Stimulated activated CD8-positive, alpha-beta memory T cell treated with anti-CD3 and anti-CD28 coated beads, Interleukin-4, amount 100 ng/mL, for 1 hour (primary cell): ENCODE measurements around the gene TAOK1.

Experiments used
- DNase-seq, 2 donors: peaks; one replicate each; pipeline ENCODE4 v3.0.0-alpha.2; 2020; ENCODE audit warnings: low read depth in 2 of 2, low spot score in 1 of 2

The TAOK1 gene

GRCh38 chr17:29593591-29594518 is 203.7 kb downstream of the TAOK1 start:
- DNase-seq, result no peak

GRCh38 chr17:29594519-29595090 is 204.4 kb downstream of the TAOK1 start:
- DNase-seq, result no peak

DNA sequence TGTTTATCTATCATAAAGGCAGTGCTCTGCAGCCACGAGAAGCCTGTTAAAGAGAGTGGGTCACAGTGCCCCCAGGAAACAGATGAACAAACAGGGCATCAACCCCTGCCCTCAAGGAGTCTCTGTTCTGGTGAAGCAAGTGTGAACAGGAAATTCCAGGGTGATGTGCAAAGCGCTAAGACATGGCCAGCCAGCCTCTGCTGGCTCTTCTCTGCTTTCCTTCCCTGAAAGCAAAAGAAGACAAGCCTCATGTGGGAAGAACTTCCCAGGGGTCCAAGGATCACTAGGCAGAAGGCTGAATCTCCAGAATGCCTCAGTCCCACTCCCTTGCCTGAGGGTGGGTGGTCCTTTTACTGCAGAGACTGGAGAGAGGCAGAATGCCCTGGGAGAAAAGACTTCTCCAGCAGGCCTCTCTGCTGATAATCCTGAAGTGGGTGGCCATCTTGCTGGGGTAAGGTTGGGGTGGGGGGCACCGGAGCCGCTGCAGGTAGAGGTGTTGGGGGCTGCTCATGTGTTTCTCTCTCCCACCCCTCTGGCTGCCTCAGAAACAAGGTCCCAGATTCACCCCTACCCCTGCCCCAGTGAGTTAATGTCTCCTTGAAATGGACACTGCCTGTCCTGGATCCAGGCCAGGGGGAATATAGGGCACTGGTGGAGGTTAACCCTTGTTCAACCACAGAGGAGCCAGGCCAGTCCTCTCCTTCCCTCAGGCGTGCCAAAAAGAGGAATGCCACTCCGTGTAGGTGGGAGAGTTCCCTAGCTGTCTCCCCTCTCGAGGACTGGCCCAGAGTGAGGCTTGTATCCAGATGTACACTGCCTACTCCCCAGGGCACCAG is 205.2 kb downstream of the TAOK1 start:
- DNase-seq, result no peak

- no peak for DNase-seq
Observed at GRCh38 chr17:29595943-29596774, 206.0 kb downstream of the TAOK1 start.

GRCh38 chr17:29596811-29597210 is 206.6 kb downstream of the TAOK1 start:
- DNase-seq, result no peak

DNA sequence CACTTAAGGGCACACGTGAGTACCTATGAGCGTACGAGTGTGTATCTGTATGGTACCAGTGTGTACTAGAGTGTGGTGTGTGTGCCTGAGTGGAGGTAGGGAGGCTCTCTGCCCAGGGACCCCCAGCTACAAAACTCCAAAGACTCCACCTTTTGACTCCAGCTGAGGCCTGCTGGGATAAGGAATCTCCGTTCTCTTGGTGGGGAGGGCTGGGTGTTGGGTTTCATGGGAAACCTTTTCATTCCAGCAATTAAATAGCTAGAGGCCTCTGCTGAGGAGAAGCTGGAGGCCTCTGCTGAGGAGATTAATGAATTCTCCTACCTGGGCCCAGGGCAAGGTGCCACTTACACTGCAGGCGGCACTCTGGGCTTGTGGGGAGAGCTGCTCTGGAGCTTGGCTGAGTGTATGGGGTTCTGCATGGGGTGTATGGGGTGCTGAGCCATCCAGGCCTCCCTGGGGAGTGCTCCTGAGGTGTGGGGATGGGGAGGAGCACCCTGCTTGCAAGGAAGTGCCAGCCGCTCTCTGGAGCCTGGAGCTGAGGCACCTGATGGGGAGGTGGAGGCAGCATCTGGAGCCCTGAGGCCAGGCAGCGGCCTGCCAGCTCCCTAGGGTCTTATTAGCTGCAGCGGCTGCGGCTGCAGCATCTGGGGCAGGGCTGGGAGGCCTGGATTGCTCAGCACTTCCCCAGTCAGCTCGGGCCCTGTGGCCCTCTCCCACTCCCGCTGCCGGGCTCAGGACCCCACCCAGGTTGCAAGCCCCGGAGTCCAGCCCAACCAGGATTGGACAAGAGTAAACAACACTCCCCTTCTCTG is 207.4 kb downstream of the TAOK1 start:
- no peak for DNase-seq
